Stimulated activated CD4-positive, alpha-beta T cell treated with anti-CD3 and anti-CD28 coated beads, TNF-alpha, amount 100 ng/mL, for 24 hours (primary cell): ENCODE data around the gene USF2.

Experiments
- DNase-seq, 3 experiments: peaks; one replicate each; pipeline ENCODE4 v3.0.0-alpha.2; 2020; ENCODE audit warnings: low read depth in 3 of 3

USF2 gene

DNA sequence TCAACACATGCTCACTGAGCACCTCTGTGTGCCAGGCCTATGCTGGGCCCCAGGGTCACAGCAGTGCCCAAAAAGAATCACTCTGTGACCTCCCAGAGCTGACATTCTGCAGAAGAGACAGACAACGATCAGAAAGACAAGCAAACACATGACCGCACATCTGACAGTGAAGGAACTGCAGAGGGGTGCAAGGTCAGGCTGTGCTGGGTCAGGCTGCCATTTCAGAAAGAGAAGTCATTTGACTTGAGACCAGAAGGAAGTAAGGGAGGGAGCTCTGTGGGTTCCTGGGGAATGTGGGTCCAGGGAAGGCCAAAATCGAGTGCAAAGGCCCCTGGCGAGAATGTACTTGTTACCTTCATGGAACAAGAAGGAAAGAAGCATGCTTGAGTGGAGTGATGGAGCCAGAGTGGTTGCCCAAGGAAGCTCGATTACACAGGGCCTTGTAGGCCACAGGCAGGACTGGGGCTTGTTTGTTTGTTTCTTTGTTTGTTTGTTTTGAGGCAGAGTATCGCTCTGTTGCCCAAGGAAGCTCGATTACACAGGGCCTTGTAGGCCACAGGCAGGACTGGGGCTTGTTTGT lies 48.8 kb downstream of the USF2 start:
- DNase-seq = no peak

GRCh38 chr19:35318679-35319448 lies 50.1 kb downstream of the USF2 start:
- DNase-seq = no peak

DNA sequence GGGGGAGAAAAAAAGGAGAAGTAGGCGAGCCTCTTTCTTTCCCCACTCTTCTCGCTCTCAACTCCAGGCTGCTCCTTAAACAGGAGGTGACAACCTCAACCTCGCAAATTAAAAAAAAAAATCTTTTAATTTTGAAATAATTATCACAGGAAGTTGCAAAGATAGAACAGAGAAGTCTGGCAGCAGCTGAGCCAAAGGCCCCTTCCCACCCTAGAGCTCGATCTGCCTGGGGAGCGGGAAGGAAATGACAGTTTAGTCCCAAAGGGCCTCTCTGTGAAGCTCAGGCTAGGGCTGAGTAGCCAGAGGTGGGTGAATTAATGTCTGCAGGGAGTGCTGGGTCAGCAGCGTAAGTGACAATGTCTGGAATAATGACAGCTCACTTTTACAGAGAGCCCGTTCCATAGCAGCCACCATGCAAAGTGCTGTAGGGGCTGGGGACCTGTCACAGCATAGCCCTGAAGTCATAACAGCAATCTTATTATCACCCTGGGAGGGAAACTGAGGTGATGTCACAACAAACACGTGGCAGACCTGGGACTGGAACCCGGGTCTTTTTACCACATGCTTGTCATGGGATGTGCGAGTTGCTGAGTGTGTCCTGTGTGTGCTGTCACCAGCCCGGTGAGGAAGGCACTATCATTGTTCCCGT lies 51.4 kb downstream of the USF2 start:
- no peak for DNase-seq

DNA sequence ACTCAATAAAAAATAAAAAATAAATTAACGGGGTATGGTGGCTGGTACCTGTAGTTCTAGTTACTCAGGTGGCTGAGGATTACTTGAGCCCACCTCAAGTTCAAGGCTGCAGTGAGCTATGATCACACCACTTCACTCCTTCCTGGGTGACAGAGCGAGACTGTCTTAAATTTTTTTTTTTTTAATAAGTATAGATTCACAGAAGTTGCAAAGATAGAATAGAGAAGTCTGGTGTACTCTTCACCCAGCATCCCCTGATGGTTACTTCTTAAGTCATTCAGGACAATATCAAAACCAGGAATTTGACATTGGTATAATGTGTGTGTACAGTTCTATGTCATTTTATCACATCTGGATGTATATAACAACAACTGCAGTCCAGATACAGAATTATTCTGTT lies 52.5 kb downstream of the USF2 start:
- DNase-seq = no peak

DNA sequence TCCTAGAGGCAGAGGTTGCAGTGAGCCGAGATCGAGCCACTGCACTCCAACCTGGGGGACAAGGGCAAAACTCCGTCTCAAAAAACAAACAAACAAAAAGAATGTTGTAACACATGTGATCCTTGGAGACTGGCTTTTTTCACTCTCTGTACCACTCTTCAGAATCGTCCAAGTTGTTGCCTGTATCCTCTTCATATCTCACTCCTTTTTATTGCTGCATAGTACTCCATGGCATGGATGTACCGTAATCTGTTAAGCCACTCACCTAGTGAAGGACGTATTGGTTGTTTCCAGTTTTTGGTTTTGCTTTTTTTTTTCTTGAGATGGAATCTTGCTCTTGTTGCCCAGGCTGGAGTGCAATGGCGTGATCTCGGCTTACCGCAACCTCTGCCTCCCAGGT lies 53.3 kb downstream of the USF2 start:
- no peak for DNase-seq

- no peak for DNase-seq
Measured at GRCh38 chr19:35327642-35328041, 58.9 kb downstream of the USF2 start.

DNA sequence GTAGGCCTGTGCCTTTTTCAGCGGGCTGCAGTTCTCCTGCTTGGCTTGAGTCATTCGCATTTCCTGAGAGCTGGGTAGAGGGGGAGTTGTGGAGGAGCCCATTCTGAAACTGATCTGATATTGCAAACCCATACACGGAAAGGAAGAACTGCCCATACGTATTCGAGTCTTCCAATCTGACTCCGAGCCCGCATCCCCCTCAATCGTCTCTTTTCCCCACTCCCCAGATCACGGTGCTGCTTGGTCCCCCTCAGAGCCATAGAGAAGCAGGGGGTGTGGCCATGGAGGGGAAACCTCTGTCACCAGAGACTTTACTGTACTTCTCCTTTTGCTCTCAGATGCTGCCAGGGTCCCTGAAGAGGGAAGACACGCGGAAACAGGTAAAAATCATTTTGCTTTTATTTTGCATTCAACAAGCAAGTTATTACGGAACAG lies 60.1 kb downstream of the USF2 start, which contains the start of gene CD22:
Gene CD22, plus strand, starts transcription at position 337 of the 435 bp plus-strand sequence. CDS start 2,854 bp downstream, outside the sequence.
- no peak for DNase-seq

DNA sequence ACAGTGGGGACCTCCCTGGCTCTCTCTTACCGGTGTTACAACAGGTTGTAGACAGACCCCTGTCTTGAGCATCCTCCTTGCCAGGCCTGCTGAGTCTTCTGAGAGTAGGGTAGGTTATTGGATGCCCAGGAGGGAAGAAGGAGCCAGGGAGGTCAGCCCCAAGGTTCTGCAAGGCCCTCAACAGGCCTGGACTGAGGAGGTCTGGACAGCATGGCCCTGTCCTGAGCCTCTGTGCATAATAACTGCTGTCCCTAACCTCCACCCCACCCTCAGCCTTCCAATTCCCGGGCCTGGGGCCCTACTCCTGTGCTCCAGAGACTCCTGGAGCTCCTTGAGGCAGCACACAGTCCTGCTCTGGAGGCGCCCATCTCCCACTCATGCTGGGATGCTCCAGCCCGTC lies 60.6 kb downstream of the USF2 start:
- no peak for DNase-seq
